Astrocyte (in vitro differentiated cells and primary cell): ENCODE results near the gene SLC43A2.

Experiments
- CTCF ChIP-seq: IDR thresholded peaks from 2 replicates; pipeline ENCODE4 v1.5.1; 2011; ENCODE audit warnings: low read depth, mild to moderate bottlenecking, inconsistent platforms, low read length, moderate library complexity; ENCODE audit not compliant: insufficient read depth
- EZH2 ChIP-seq: IDR thresholded peaks from 2 replicates; pipeline ENCODE4 v1.6.1; 2012; ENCODE audit warnings: mild to moderate bottlenecking, low read length, inconsistent platforms; ENCODE audit not compliant: insufficient read depth

GRCh38 chr17:1628856-1629503 is 346 bp upstream of the SLC43A2 start:
- no peak for TF ChIP-seq CTCF
- no peak for TF ChIP-seq EZH2
